Smooth muscle cell (in vitro differentiated cells): ENCODE data around the gene CYTH1. TPM values are rescaled to one million over a fixed set of nuclear protein-coding genes. Genes with fewer than 3 reads are reported as not detected.

Experiments used
- DNase-seq: peaks from one replicate; lab custom pipeline; 2025; ENCODE audit not compliant: unreplicated experiment; lab: John Stamatoyannopoulos, UW
- H2AFZ ChIP-seq: fragments of 200-600 bp; sonication (generic); 2 replicates; pipeline ENCODE4 v1.6.0; 2016; ENCODE audit warnings: antibody characterized with exemption, low read depth, mild to moderate bottlenecking
- H3F3A ChIP-seq: fragments of 200-600 bp; sonication (generic); 2 replicates; pipeline ENCODE4 v1.6.0; 2017; ENCODE audit warnings: antibody characterized with exemption, low read depth
- H3K27ac ChIP-seq: fragments of 200-600 bp; sonication (generic); 2 replicates; pipeline ENCODE4 v1.5.1; 2016; ENCODE audit warnings: low read depth, mild to moderate bottlenecking
- H3K27me3 ChIP-seq: fragments of 200-600 bp; sonication (generic); 2 replicates; pipeline ENCODE4 v1.6.1; 2016; ENCODE audit warnings: low read depth, mild to moderate bottlenecking
- H3K36me3 ChIP-seq: fragments of 200-600 bp; sonication (generic); 2 replicates; pipeline ENCODE4 v1.5.1; 2016; ENCODE audit warnings: low read depth
- H3K4me1 ChIP-seq: fragments of 200-600 bp; sonication (generic); 2 replicates; pipeline ENCODE4 v1.5.1; 2016; ENCODE audit warnings: low read depth
- H3K4me2 ChIP-seq: fragments of 200-600 bp; sonication (generic); 2 replicates; pipeline ENCODE4 v1.6.0; 2016; ENCODE audit warnings: mild to moderate bottlenecking
- H3K4me3 ChIP-seq: fragments of 200-600 bp; sonication (generic); 2 replicates; pipeline ENCODE4 v1.5.1; 2016; ENCODE audit warnings: mild to moderate bottlenecking
- H3K79me2 ChIP-seq: fragments of 200-600 bp; sonication (generic); 2 replicates; pipeline ENCODE4 v1.6.0; 2016; ENCODE audit warnings: low read depth, mild to moderate bottlenecking
- H3K9ac ChIP-seq: fragments of 200-600 bp; sonication (generic); 2 replicates; pipeline ENCODE4 v1.6.0; 2016; ENCODE audit warnings: low read depth
- H3K9me3 ChIP-seq: fragments of 200-600 bp; sonication (generic); replicated peaks from 2 replicates; pipeline ENCODE4 v1.5.1; 2016; ENCODE audit warnings: low read depth
- H4K20me1 ChIP-seq: fragments of 200-600 bp; sonication (generic); 2 replicates; pipeline ENCODE4 v1.6.0; 2016; ENCODE audit warnings: low read depth
- CTCF ChIP-seq: fragments of 200-600 bp; sonication (generic); IDR thresholded peaks from 2 replicates; pipeline ENCODE4 v1.5.1; 2017; ENCODE audit warnings: borderline replicate concordance, mild to moderate bottlenecking, antibody characterized with exemption; ENCODE audit not compliant: insufficient read depth, poor library complexity, severe bottlenecking
- WGBS: methylation state at CpG from one replicate; pipeline ENCODE4 v1.1.7; 2016; ENCODE audit warnings: low lambda C conversion rate; 5-methylcytosine and 5-hydroxymethylcytosine counted together
- polyA plus RNA-seq: library from polyadenylated mRNA; unstranded; fragments of >200 nt; fragmentation: Nextera tagmentation; extraction: Ambion mirVana; gene quantifications from 2 replicates; pipeline ENCODE4 v1.2.1, GENCODE V29; 2016
- total RNA-seq: library from RNA; depleted of rRNA; stranded (reverse); fragments of >200 nt; gene quantifications from 2 replicates; pipeline ENCODE4 v1.2.3, GENCODE V29; 2014

Gene CYTH1
- 17.4 and 19.3 TPM in 2 replicates for total RNA-seq
- 14.1 and 26.9 TPM in 2 replicates for polyA plus RNA-seq

- DNase-seq: no peak
- H3K27ac ChIP-seq: peak within 1 kb of the TSS; percentile 64
- no peaks in the 10 kb centered on the region for H3K36me3 ChIP-seq
- H4K20me1 ChIP-seq: peaks cover 36% of the 10 kb centered on the region
- peak within 1 kb of the TSS; percentile 94 for H3K4me3 ChIP-seq
- WGBS: 0% methylated on average over 18 of the region's 64 CpGs
- H3K27me3 ChIP-seq: no peaks in the 10 kb centered on the region
- peaks cover 8% of the 10 kb centered on the region for H3K4me1 ChIP-seq
- peak within 1 kb of the TSS; percentile 98 for H3K4me2 ChIP-seq
- no peaks in the 10 kb centered on the region for H3K9me3 ChIP-seq
- peak within 1 kb of the TSS; percentile 74 for H2AFZ ChIP-seq
- TF ChIP-seq CTCF: no peak
- peaks cover 48% of the 10 kb centered on the region for H3K79me2 ChIP-seq
- H3F3A ChIP-seq: peaks cover 15% of the 10 kb centered on the region
- H3K9ac ChIP-seq: peak within 1 kb of the TSS; percentile 89
Observed at GRCh38 chr17:78781893-78782304, at the start of gene CYTH1. TSS of gene CYTH1 (minus strand) at chr17:78782273. CDS start at chr17:78782223, 50 bp downstream.

- Histone ChIP-seq H3F3A (no peaks in the 10 kb centered on the region), H3K27ac (no peak overlapping the region), H3K4me2 (no peak overlapping the region), H3K79me2 (peaks cover 29% of the 10 kb centered on the region), H2AFZ (no peak overlapping the region), H3K36me3 (peaks cover 12% of the 10 kb centered on the region), H3K4me3 (no peak overlapping the region), H3K4me1 (no peaks in the 10 kb centered on the region), H3K9me3 (no peaks in the 10 kb centered on the region), H3K27me3 (no peaks in the 10 kb centered on the region), H4K20me1 (peaks cover 45% of the 10 kb centered on the region), H3K9ac (no peak overlapping the region)
- TF ChIP-seq CTCF: no peak
- no peak for DNase-seq
- WGBS: 99% methylated on average over 6 of the region's 6 CpGs
Observed at GRCh38 chr17:78829477-78829876, 47.4 kb upstream of the CYTH1 start.

GRCh38 chr17:78828470-78829185 is 46.6 kb upstream of the CYTH1 start:
- Histone ChIP-seq H2AFZ (no peak overlapping the region), H3K4me1 (no peaks in the 10 kb centered on the region), H3K27me3 (no peaks in the 10 kb centered on the region), H4K20me1 (peaks cover 52% of the 10 kb centered on the region), H3K4me2 (no peak overlapping the region), H3K27ac (no peak overlapping the region), H3K36me3 (peaks cover 9% of the 10 kb centered on the region), H3F3A (peaks cover 7% of the 10 kb centered on the region), H3K79me2 (peaks cover 22% of the 10 kb centered on the region), H3K9ac (no peak overlapping the region), H3K9me3 (no peaks in the 10 kb centered on the region), H3K4me3 (no peak overlapping the region)
- TF ChIP-seq CTCF: peak; percentile 33
- 94% methylated on average over 14 of the region's 14 CpGs for WGBS
- no peak for DNase-seq
